Muscle of back (tissue), 13 donors: ENCODE results near the gene HYCC1. TPM values are rescaled to one million over a fixed set of nuclear protein-coding genes. Genes with fewer than 3 reads are reported as not detected.
A peak's percentile ranks its signal among the peaks of the same experiment; 100 is the strongest.
"Not testable (repeated sequence)": the region's sequence is repeated elsewhere in the genome, so short reads cannot be mapped to it uniquely, and the experiment has no call there.

ENCODE experiments used
- DNase-seq, 3 donors: peaks; one replicate each; pipeline versions ENCODE4 v3.0.0 to v3.0.0-alpha.2; 2013
- long read RNA-seq, 9 donors: transcript quantifications; one replicate each; lab custom pipeline, GENCODE V29; 2026
- polyA plus RNA-seq, 10 donors: library from polyadenylated mRNA; unstranded; fragments of 120-200 nt; gene quantifications; one replicate each; pipeline ENCODE4 v1.2.1, GENCODE V29; 2013; ENCODE audit not compliant: insufficient read length in 10 of 10

The HYCC1 gene
- polyA plus RNA-seq = 10 to 100 TPM; 20.8 to 34.9 (median 26.4) TPM
- long read RNA-seq, donor 1, transcript FAM126A-201 (4 exons, 616 nt) = major isoform, 7 of 10 reads
- long read RNA-seq, donor 1, partial matches to known transcripts = 0 of 10 reads
- long read RNA-seq, donor 1, other reads (novel, unspliced or antisense) = 0 of 10 reads
- long read RNA-seq, donor 2, transcript FAM126A-201 (4 exons, 616 nt) = major isoform, 5 of 8 reads
- long read RNA-seq, donor 2, partial matches to known transcripts = 0 of 8 reads
- long read RNA-seq, donor 2, other reads (novel, unspliced or antisense) = 0 of 8 reads
- long read RNA-seq, donor 3 = 0 reads
- long read RNA-seq, donor 4, full-length matches to known transcripts = 6 of 6 reads
- long read RNA-seq, donor 4, partial matches to known transcripts = 0 of 6 reads
- long read RNA-seq, donor 4, other reads (novel, unspliced or antisense) = 0 of 6 reads
- long read RNA-seq, donor 5, transcript FAM126A-202 (12 exons, 3,130 nt) = major isoform, 6 of 13 reads
- long read RNA-seq, donor 5, transcript FAM126A-201 (4 exons, 616 nt) = major isoform, 6 of 13 reads
- long read RNA-seq, donor 5, partial matches to known transcripts = 0 of 13 reads
- long read RNA-seq, donor 5, other reads (novel, unspliced or antisense) = 0 of 13 reads
- long read RNA-seq, donor 6, full-length matches to known transcripts = 5 of 5 reads
- long read RNA-seq, donor 6, partial matches to known transcripts = 0 of 5 reads
- long read RNA-seq, donor 6, other reads (novel, unspliced or antisense) = 0 of 5 reads
- long read RNA-seq, donor 7, partial matches to known transcripts = 0 of 6 reads
- long read RNA-seq, donor 7, other reads (novel, unspliced or antisense) = 0 of 6 reads
- long read RNA-seq, donor 8, full-length matches to known transcripts = 10 of 10 reads
- long read RNA-seq, donor 8, partial matches to known transcripts = 0 of 10 reads
- long read RNA-seq, donor 8, other reads (novel, unspliced or antisense) = 0 of 10 reads
- long read RNA-seq, donor 9, partial matches to known transcripts = 0 of 1 reads
- long read RNA-seq, donor 9, other reads (novel, unspliced or antisense) = 0 of 1 reads

DNA sequence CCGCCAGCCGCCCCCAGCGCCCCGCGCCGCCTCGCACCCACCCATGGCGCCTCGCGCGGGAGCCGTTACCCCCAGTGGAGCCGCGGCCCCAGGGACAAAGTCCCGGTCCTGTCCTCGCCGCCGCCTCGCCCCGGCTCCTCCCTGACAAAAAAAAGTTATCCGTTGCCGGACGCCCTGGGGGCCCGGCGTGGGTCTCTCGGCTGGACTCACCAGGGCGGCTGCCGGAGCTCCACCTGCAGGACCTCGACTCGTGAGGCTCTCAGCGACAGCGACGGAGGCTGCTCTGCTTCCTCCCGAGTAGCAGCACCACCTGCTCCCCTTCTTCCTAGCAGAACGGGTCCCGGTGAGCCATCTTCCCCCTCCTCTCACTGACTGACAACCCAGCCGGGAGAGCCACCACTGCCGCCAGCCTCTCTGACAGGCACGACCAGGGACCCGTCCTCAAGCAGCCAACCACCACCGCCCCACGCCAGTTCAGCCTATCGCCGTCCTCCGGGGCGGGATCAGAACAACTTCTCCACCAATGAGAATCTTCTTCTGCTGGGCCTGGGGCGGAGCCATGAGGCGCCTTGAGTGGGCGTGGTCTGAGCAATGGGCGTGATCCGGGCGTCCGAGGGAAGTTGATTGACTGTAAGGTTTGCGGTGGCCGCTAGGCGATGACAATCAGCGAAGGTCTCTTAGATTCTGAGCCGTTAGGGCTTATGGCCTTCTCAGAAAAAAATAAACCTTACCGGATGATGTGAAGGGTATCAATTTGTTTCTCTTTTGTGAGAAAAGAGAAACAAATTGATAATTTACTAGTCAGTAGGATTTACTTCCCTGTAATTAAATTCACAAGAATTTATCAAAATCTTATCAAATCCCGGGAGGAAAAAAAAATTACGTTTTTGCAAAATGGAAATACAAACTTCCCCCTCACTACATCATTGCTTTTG is at the start of gene HYCC1:
Gene HYCC1 (minus strand): TSS at position 416 of the 935 bp plus-strand sequence. CDS start 23,019 bp downstream, outside the sequence.
- DNase-seq = peak; percentile 98 to 99 (median 99)

DNA sequence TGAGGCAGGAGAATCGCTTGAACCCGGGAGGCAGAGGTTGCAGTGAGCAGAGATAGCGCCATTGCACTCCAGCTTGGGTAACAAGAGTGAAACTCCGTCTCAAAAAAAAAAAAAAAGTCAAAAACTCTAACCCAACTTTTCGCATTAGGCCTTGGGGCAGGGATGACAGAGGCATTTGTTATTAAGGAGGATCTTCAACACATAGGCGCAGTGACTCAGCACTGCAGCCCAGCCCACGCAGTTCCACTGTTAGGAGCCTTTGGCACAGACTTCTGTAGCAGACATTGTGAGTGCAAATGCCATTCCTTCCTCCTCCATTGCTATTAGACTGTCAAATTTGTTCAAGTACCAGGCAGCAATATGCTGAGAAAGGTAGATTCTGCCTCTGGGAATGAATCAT is 48.5 kb upstream of the HYCC1 start:
- no peak for DNase-seq

DNA sequence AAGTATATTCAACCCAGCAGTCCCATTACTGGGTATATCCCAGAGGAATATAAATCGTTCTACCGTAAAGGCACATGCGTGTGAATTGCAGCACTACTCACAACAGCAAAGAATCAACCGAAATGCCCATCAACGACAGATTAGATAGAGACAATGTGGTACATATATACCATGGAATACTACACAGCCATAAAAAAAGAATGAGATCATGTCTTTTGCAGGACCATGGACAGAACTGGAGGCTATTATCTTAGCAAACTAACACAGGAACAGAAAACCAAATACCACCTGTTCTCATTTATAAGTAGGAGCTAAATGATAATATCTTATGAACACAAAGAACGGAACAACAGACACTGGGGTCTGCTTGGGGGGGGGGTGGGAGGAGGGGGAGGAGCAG is 47.4 kb upstream of the HYCC1 start:
- no peak for DNase-seq

DNA sequence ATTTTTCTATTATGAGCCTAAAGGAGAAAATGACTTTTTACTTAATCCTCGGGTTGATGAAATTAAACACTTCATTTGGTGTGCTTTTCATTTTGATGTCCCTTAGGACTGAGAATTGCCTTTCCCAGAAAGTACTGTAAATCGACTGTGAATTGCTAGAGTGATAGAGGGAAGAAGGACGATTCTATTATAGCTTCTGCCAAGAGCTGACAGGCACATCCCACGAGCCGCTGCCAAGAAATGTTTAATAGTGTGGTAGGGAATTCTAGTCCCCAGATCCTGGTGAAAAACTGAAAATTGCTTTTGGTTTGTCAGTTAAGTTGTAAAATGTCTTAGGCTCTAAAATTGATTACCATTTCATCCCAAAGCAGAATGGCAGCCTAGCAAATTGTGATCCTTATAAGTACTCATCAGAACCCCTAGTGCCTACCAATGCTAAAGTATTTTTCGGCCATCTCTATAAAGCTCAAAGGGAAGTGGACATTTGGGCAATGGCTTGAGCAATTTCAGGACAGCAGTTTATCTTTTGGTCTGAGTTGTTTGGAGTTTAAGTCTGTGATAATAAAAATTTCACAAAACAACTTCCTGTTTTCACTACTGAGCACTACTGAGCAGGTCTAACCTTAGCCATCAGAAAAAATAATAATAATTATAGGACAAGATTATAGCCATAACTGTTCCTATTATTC is 44.6 kb upstream of the HYCC1 start:
- DNase-seq = peak in 1 of 3 donors; percentile 28

DNA sequence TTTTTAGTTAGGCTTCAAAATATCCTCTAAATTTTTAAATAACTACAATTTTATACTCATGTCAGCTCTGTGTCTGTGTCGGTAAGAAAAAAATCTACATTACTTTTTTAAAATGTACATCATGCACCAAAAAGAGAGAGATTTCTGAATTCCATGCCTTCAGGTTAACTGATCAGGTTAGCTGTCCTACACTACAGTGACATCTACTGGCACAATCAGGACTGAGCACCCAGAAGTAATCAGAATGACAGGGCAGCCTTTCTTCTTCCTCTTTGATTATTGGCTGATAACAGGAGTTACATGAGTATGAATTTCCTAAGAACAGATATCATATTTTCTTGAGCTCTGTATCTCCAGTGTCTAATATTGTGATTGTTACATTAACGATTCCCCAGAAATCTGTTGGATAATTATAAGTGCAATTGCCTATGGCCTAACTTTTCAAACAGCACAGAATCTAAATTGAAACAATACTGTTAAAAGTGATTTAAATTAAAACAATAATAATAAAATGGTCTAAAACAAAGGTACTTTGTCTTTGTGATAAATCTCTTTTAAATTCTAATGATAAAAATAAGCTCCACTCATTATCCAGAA is 41.8 kb upstream of the HYCC1 start:
- DNase-seq = peak; percentile 46 to 72 (median 56)

DNA sequence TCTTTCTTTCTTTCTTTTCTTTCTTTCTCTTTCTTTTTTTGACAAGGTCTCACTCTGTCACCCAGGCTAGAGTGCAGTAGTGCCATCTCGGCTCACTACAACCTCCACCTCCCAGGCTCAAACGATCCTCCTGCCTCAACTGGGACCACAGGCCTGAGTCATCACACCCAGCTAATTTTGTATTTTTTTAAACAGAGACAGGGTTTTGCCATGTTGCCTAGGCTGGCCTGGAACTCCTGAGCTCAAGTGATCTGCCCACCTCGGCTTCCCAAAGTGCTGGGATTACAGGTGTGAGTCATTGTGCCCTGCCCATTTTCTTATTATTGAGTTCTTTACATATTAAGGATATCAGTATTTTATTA is 37.2 kb upstream of the HYCC1 start:
- DNase-seq = not testable (repeated sequence)

DNA sequence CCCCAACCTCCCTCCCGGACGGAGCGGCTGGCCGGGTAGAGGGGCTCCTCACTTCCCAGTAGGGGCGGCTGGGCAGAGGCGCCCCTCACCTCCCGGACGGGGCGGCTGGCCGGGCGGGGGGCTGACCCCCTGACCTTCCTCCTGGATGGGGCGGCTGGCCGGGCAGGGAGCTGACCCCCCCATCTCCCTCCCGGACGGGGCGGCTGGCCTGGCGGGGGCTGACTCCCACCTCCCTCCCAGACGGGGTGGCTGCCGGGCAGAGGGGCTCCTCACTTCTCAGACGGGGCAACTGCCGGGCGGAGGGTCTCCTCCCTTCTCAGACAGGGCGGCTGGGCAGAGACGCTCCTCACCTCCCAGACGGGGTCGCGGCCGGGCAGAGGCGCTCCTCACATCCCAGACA is 32.4 kb upstream of the HYCC1 start:
- not testable (repeated sequence) for DNase-seq

DNA sequence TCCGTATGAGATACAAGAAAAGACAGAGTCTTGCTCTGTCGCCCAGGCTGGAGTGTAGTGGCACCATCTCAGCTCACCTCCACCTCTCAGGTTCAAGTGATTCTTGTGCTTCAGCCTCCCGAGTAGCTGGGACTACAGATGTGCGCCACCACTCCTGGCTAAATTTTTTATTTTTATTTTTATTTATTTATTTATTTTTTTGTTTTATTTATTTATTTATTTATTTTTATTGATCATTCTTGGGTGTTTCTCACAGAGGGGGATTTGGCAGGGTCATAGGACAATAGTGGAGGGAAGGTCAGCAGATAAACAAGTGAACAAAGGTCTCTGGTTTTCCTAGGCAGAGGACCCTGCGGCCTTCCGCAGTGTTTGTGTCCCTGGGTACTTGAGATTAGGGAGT is 31.2 kb upstream of the HYCC1 start:
- DNase-seq = not testable (repeated sequence)

DNA sequence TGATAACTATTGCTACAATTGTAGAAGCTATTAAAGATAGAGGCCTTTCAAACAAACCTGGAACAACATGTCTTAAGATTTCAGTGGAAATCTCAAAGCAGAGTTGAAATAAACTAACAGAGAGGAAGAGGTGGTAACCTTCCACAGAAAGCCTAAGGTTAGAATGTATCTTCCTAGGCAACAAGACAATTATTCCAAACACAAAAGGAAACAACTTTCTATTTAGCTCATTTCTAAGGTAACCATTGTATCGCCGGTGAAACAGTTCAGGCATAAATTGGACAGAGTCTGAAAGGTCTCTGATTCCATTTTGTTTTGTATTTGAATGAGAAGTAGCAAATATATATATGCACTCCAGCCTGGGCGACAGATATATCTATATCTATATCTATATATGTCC is 30.7 kb upstream of the HYCC1 start:
- DNase-seq = no peak

DNA sequence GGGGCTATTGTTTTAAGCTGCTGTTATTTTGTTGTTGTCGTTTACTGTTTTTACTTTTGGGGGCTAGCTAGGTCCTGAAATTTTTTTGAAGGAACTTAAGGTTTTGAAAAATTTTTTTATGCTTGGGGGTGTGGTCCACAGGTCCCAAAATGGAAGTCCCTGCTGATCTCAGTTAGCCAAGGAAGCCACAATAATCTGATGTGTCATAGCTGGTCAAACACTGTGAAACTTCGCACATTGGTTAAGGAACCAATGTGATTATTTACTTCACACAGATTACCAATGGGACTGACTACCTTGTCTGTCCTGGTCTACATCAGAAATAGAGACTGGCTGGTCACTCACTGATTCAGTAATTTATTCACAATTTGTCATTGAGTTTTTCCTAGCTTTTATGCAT is 29.5 kb upstream of the HYCC1 start:
- DNase-seq = no peak

DNA sequence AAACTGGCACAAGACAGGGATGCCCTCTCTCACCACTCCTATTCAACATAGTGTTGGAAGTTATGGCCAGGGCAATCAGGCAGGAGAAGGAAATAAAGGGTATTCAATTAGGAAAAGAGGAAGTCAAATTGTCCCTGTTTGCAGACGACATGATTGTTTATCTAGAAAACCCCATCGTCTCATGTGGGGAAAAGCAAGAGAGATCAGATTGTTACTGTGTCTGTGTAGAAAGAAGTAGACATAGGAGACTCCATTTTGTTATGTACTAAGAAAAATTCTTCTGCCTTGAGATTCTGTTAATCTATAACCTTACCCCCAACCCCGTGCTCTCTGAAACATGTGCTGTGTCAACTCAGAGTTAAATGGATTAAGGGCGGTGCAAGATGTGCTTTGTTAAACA is 25.7 kb upstream of the HYCC1 start:
- DNase-seq = not testable (repeated sequence)

DNA sequence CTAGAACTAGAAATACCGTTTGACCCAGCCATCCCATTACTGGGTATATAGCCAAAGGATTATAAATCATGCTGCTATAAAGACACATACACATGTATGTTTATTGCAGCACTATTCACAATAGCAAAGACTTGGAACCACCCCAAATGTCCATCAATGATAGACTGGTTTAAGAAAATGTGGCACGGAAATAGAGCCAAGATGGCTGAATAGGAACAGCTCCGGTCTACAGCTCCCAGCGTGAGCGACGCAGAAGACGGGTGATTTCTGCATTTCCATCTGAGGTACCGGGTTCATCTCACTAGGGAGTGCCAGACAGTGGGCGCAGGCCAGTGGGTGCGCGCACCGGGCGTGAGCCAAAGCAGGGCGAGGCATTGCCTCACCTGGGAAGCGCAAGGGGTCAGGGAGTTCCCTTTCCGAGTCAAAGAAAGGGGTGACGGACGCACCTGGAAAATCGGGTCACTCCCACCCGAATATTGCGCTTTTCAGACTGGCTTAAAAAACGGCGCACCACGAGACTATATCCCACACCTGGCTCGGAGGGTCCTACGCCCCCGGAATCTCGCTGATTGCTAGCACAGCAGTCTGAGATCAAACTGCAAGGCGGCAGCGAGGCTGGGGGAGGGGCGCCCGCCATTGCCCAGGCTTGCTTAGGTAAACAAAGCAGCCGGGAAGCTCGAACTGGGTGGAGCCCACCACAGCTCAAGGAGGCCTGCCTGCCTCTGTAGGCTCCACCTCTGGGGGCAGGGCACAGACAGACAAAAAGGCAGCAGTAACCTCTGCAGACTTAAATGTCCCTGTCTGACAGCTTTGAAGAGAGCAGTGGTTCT is 21.8 kb upstream of the HYCC1 start:
- DNase-seq = not testable (repeated sequence)

DNA sequence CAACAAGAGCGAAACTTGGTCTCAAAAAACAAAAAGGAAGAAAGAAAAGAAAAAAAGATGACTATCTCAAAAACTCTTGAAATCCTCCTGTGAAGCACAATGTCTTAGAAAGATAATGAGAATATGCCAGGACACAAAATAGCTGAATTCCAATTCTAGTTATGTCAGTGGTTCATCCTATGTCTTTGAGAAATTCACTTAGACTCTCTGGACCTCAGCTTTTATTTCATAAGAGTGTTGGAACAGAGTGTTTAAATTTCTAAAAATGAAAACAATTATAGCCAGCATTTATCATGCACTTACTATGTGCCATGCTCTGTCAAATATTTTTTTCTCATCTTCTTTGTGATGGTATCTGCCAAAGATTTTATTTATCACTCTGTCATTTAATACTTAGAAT is 13.3 kb upstream of the HYCC1 start:
- DNase-seq = no peak

DNA sequence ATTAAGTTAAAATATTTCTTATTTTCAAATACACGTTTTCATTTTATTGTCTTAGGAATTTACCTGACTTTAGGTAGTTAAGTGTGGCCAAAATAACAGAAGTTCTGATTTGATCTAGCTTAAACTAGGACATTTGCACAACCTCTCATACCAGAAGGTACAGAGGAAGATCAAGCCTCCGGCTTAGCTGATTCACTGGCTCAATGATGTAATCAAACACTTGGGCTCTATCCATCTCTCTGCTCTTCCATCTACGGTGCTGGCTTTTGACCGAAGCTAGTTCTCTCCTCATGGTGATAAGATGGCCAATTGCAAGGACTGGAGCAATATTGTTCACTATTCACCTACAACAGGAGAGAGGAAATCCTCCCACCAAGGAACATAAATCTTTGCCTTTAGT is 12.2 kb upstream of the HYCC1 start:
- DNase-seq = no peak

DNA sequence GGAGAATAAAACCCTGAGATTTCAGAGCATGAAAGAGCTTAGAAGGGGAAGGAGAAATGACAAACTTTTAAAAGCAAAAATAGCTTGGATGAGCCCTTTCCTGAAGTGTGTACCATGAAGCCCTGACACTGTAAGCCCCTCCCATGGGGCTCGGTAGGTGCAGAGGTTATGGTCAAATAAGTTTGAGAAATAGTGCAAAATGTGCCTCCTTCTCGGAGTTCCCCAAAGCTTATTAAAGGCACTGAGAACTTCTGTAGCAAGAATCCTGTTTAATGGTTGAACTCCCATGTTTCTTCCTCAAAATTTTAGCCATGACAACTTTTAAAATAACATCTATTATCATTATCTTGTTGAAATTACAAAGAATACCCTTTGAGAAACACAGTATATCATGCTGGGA is 10.5 kb upstream of the HYCC1 start:
- DNase-seq = no peak

DNA sequence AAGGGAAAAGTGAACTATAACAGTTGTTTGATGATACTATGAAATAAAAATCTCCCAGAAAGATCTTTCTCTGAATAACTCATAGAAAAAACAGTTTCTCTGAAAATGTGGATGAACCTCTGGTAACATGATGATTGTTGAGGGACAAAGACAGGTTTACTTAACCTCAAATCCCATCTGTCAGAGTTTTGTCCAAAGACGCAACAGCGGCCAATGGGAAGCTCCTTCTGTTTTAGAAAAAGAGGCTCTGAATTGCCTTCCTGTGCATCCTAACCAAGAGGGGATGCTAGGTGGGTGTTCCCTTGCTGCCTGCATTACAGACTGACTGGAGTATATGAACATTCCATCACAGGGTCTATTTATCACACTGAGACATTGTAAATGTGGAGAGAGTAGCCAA is 8.9 kb upstream of the HYCC1 start:
- no peak for DNase-seq

DNA sequence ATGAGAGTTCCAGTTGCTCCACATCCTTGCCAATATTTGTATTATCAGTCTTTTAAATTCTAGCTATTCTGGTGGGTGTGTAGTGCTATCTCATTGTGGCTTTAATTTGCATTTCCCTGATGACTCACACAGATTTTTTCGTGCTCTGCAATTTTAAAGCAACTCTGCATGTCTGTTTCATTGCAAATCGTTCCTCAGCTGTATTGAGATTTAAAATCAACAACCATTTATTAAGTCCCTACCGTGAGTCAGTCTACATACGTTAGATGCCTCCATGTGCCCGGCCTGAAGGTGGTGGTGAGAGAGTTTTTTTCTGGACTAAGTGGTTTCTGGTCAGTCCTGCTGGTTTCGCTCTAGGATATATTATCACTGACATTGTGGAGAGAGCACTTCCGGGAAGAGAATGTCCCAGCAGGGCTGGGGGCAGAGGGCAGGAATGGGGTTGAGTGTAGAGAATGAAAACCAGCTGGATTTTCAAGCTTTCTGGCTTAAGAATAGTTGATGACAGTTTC is 8.4 kb upstream of the HYCC1 start:
- peak in 2 of 3 donors; percentile 39 to 59 for DNase-seq

DNA sequence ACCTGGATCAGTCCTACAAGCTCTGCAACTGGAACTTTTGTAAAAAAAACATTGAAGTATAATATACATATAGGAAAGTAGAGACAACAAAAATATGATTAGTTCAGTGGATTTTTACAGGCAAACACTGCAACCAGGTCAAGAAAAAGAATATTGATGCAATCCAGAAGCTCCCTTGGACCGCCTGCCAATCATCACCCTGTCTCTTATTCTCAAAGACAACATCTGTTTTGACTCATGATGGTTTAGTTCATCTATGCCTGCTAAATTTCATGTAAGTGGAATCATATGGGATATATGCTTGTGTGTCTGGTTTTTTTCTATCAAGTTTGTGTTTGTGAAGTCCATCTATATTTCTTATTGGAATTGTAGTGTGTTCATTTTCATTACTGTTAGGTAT is 7.7 kb upstream of the HYCC1 start:
- peak in 1 of 3 donors; percentile 15 for DNase-seq
